Smooth muscle cell of the brain vasculature (primary cell): ENCODE measurements around the gene KLHL40.

Experiments
- DNase-seq: peaks from one replicate; pipeline ENCODE4 v3.0.0-alpha.2; 2012; ENCODE audit warnings: low read depth, low spot score

The KLHL40 gene

GRCh38 chr3:42656680-42657610 is 28.4 kb upstream of the KLHL40 start:
- no peak for DNase-seq

GRCh38 chr3:42657675-42658074 is 27.7 kb upstream of the KLHL40 start:
- no peak for DNase-seq

DNA sequence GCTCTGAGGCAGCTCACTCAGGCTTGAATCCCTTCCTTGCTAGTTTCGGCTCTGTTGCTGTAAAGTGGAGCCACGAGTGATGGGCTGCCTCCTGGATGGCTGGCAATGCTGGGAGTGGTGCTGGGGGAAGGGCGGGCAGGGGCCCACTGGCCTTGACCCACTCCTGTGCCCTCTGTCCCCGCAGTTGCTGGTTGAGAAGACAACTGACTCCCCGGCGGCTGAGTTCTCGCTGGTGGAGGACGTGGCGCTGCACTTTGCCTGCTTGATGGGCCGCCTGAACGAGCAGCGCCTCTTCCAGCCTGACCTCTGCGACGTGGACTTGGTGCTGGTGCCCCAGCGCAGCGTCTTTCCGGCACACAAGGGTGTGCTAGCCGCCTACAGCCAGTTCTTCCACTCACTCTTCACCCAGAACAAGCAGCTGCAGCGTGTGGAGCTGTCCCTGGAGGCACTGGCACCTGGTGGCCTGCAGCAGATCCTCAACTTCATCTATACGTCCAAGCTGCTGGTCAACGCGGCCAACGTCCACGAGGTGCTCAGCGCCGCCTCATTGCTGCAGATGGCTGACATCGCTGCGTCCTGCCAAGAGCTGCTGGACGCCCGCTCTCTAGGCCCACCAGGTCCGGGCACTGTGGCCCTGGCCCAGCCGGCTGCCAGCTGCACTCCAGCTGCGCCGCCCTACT is 27.1 kb upstream of the KLHL40 start:
- DNase-seq = no peak

GRCh38 chr3:42658771-42659390 is 26.5 kb upstream of the KLHL40 start:
- no peak for DNase-seq

DNA sequence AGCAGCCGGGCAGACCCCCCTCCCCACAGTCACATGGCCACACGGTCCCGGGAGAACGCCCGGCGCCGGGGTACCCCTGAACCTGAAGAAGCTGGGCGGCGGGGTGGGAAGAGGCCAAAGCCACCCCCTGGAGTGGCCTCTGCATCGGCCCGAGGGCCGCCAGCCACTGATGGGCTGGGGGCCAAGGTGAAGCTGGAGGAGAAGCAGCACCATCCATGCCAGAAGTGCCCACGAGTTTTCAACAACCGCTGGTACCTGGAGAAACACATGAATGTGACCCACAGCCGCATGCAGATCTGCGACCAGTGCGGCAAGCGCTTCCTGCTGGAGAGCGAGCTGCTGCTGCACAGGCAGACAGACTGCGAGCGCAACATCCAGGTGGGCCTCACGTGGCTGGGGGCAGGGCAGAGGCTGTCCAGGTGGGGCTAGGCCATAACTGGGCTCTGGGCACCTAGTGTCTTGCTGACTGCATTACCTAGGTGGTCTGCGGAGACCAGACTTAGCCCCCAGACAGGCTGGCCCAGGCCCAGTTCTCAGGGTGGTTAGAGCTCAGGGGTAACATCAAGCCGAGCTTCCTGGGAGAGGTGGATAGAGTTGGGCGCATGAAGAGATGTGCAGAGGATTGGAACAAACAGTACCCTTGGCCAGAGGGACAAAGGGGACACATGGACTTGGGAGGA is 25.7 kb upstream of the KLHL40 start:
- DNase-seq = no peak

DNA sequence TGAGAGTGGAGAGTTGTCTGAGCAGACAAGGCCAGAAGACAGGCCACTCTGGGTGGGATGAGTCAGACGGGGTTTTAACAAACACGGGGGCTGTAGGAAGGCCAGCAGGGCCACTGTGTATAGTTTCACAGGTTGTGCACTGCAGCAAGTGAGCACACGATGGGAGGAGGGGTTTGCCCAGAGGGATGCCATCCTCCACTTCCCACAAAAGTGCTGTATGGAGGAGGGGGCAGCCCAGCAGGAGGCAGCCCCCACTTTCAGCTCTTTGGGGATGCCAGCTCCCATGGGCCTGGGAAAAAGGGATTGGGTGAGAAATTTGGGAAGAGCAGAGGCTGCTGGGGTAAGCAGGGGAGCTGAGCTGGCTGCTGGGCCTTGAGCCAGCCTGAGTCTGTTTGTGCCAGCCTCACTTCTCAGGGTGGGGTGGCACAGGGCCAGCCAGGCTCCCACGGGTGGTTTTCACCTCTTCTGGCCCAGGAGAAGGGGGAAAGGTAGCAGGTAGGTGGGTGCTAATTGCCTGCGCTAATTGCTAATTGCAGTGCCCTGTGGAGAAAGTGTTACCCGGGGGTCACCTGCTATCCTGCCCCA is 25.1 kb upstream of the KLHL40 start:
- no peak for DNase-seq

- DNase-seq = no peak
Observed at GRCh38 chr3:42660898-42661297, 24.4 kb upstream of the KLHL40 start.

GRCh38 chr3:42661593-42662022 is 23.7 kb upstream of the KLHL40 start:
- no peak for DNase-seq

DNA sequence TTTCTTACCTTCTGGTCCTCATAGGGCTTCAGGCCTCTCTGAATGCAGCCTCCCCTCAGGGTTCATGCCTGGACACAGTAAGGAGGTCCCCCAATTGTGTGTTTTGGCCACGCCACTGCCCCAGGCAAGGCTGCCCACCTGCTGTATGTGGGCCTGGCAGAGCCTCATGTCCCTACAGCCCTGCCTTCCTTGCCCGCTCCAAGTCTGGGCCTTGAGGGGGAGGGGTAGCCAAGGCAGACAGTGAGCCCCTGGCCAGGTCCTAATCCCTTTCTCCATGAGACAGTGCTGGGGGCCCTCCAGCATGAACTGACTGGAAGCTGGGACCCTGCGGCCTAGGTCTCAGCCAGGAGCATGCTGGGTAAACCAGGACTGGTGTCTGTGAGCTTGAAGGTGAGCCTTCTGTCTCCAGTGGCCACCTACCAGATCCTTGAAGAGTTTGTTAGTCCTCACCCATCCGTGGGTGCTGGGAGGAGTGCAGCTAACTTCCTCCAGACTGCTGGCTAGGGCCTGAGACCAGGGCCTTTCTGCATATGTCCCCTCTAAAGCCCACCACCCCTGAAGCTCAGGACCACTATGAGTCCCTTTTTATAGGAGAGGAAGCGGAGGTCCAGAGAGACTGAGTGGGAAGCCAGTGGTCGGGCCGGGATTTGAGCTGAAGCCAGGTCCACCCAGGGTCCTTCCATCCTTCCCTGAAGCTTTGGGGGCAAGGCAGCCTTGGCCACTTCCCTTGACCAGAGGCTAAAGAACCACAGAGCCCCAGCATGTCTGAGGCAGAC is 23.1 kb upstream of the KLHL40 start:
- no peak for DNase-seq

- no peak for DNase-seq
Observed at GRCh38 chr3:42662813-42663535, 22.4 kb upstream of the KLHL40 start.

GRCh38 chr3:42663581-42664437 is 21.5 kb upstream of the KLHL40 start:
- no peak for DNase-seq

DNA sequence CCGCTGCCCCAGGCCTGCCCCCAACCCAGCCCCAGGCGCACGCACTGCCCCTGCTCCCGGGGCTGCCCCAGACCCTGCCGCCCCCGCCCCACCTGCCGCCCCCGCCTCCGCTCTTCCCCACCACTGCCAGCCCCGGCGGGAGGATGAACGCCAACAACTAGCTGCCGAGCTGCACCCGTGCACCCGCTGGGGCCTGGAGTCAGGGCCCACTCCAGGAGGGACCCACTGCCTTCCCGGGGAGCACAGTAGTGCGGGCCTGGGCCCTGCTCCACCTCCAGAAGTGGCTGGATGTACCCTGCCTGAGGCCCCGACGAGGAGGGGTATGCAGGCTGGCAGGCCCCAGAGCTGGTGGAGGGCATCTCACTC is 20.9 kb upstream of the KLHL40 start:
- DNase-seq = no peak

DNA sequence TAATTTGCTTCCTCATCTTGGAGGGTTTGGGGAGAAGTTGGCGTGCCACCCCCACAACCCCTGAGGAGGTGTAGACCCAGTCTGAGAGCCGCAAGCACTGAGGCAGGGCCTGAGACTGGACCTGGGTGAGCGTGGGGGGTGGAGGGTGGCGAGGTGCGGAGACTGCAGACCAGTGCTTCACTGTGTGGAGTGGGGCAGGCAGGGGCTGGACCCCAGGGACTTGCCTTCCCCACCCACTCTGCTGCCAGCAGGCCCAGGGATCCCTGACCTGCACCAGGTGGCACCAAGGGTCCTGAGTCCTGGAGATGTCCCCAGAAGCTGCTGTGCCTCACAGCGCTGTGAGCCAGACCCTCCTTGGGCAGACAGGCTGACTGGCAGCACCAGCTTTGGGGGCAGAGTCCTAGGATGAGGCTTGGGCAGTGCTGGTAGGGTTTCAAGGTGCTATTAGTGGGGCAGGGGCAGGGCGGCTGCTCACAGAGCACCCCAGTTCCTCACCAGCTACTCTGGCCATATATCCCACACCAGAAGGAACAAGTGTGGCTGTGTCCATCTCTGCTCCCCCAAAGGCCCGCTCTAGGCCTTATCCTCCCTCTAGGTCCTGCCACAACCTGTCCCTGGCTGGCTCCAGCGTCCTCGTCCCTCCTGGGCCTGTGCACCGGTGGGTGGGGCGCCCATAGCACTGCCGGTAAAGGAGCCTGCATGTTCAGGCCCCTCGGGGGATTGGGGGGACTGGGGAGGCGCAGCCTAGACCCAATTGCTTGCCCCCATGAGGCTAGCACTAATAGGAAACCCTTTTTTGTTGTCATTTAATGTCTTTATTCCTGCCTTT is 20.1 kb upstream of the KLHL40 start:
- no peak for DNase-seq

DNA sequence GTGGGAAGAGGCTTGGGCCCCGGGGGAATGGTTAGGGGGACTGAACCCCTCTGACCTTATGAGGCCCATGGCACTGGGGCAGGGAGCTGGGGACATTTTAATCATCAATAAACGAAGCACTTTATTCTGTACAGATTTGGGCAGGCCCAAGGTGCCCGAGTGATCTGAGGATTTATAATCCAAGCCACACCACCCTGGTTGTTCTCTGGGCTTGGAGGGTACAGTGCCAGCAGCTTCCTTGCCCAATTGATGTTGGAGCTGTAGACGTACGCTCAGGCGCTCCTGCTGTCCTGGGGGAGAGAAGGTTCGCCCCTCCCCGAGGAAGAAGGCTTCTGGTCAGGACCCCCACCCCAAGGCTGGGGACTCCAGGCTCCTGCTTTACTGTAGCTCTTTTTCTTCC is 19.3 kb upstream of the KLHL40 start:
- no peak for DNase-seq

- no peak for DNase-seq
Observed at GRCh38 chr3:42666577-42666998, 18.7 kb upstream of the KLHL40 start.

DNA sequence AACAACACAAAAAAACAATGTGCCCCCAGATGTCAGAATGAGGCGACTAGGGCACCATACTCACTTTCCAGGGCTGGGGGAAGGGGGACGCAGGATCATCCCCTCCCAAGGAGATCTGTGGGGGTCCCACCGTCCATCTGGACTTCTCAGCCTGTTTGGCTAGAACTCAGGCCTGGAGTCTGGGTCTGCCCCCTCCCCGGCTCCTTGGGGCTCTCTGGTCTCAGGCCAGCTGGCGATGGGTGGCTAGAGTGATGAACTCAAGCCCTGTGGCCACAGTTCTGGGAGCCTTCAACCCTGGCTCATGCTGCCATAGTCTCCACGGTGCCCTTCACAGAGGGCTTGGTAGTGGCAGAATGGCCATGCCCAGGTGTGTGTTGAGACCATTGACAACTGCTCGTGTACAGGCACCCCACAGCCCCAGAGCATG is 18.2 kb upstream of the KLHL40 start:
- no peak for DNase-seq

- no peak for DNase-seq
Observed at GRCh38 chr3:42667523-42668412, 17.6 kb upstream of the KLHL40 start.
